Naive thymus-derived CD4-positive, alpha-beta T cell (primary cell): Measurements from ENCODE around the gene TM4SF18. TPM values are rescaled to one million over a fixed set of nuclear protein-coding genes. Genes with fewer than 3 reads are reported as not detected.
A peak's percentile ranks its signal among the peaks of the same experiment; 100 is the strongest.

Experiments
- ATAC-seq: fragments of 150-1000 bp; cut with Tn5 transposase; 2 replicates; pipeline ENCODE4 v1.10.0; 2021; ENCODE audit warnings: mild to moderate bottlenecking, moderate library complexity
- CTCF ChIA-PET: fragments of 350-600 bp; sonication (Branson Sonifier 250); formaldehyde crosslinking; loops from one replicate; lab custom pipeline; 2021; ENCODE audit warnings: antibody characterized with exemption; lab: Charles Lee
- POLR2A ChIA-PET: fragments of 350-600 bp; sonication (Branson Sonifier 250); formaldehyde crosslinking; loops from one replicate; lab custom pipeline; 2021; ENCODE audit warnings: antibody characterized with exemption, inconsistent platforms; lab: Charles Lee
- DNase-seq, 9 donors: peaks; one replicate each; pipeline versions ENCODE4 v3.0.0 to v3.0.0-alpha.2; 2020 to 2022; ENCODE audit warnings: mixed read lengths in 1 of 9
- H3K27ac ChIP-seq: one replicate; pipeline ENCODE4 v1.7.0; 2013; ENCODE audit warnings: mild to moderate bottlenecking, low read depth, low read length, moderate library complexity
- H3K27me3 ChIP-seq, 2 donors: one replicate each; pipeline ENCODE4 v1.7.0; 2013; ENCODE audit warnings: low read length in 2 of 2, mild to moderate bottlenecking in 2 of 2, moderate library complexity in 2 of 2; ENCODE audit not compliant: control insufficient read depth in 2 of 2, insufficient read depth in 2 of 2
- H3K36me3 ChIP-seq, 3 experiments: 1 replicate in 2 of 3; 2 replicates in 1 of 3; pipeline ENCODE4 v1.7.0; 2013; ENCODE audit warnings: low read length in 3 of 3, mild to moderate bottlenecking in 3 of 3, moderate library complexity in 1 of 3; ENCODE audit not compliant: insufficient read depth in 3 of 3, control insufficient read depth in 2 of 3
- H3K4me1 ChIP-seq, 2 donors: one replicate each; pipeline ENCODE4 v1.7.0; 2013; ENCODE audit warnings: low read length in 2 of 2, mild to moderate bottlenecking in 2 of 2, moderate library complexity in 1 of 2; ENCODE audit not compliant: control insufficient read depth in 2 of 2, insufficient read depth in 2 of 2
- H3K4me3 ChIP-seq: 2 replicates; pipeline ENCODE4 v1.7.0; 2013; ENCODE audit warnings: mild to moderate bottlenecking, low read length
- H3K9me3 ChIP-seq, 3 experiments: 1 replicate in 2 of 3; 2 replicates in 1 of 3; pipeline ENCODE4 v1.7.0; 2013; ENCODE audit warnings: low read length in 3 of 3; ENCODE audit not compliant: control insufficient read depth in 2 of 3
- H3K27ac Mint-ChIP-seq, 9 donors: one replicate each; pipeline ENCODE4 v1.8.0; 2020 to 2022; ENCODE audit warnings: mixed read lengths in 9 of 9, mild to moderate bottlenecking in 8 of 9, moderate library complexity in 5 of 9, inconsistent platforms in 2 of 9
- H3K27me3 Mint-ChIP-seq, 5 donors: one replicate each; pipeline ENCODE4 v1.8.0; 2021 to 2022; ENCODE audit warnings: mixed read lengths in 5 of 5, mild to moderate bottlenecking in 1 of 5
- H3K36me3 Mint-ChIP-seq, 5 donors: one replicate each; pipeline ENCODE4 v1.8.0; 2020 to 2022; ENCODE audit warnings: mixed read lengths in 5 of 5, mild to moderate bottlenecking in 3 of 5, inconsistent platforms in 1 of 5
- H3K4me1 Mint-ChIP-seq, 7 donors: one replicate each; pipeline ENCODE4 v1.8.0; 2020 to 2022; ENCODE audit warnings: mixed read lengths in 7 of 7, mild to moderate bottlenecking in 3 of 7, inconsistent platforms in 1 of 7
- H3K4me3 Mint-ChIP-seq, 10 donors: one replicate each; pipeline ENCODE4 v1.8.0; 2020 to 2022; ENCODE audit warnings: mild to moderate bottlenecking in 10 of 10, mixed read lengths in 10 of 10, moderate library complexity in 6 of 10, inconsistent platforms in 2 of 10
- H3K9me3 Mint-ChIP-seq, 11 donors: one replicate each; pipeline ENCODE4 v1.8.0; 2020 to 2022; ENCODE audit warnings: mixed read lengths in 11 of 11, mild to moderate bottlenecking in 4 of 11, inconsistent platforms in 1 of 11, moderate library complexity in 1 of 11
- intact Hi-C, 2 donors: fragments of 100-400 bp; cut with micrococcal nuclease; formaldehyde crosslinking; loops; one replicate each; pipeline ENCODE4 v1.15.1; 2023
- polyA plus RNA-seq, 2 donors: library from polyadenylated mRNA; unstranded; fragments of 300-500 nt; fragmentation: Illumina TruSeq; gene quantifications; one replicate each; pipeline ENCODE4 v1.2.3, GENCODE V29; 2021
- total RNA-seq, 6 experiments: library from RNA in 5 of 6; stranded (reverse) in 5 of 6; gene quantifications; 1 replicate in 5 of 6; 2 replicates in 1 of 6; pipeline ENCODE4 v1.2.3 and lab custom pipeline; 2021 to 2026

The TM4SF18 gene
- total and polyA plus RNA-seq, 7 experiments from 2014 or later = not detected

GRCh38 chr3:149291178-149291577, 42.3 kb downstream of the TM4SF18 start:
- no peaks in the 10 kb centered on the region for H3K36me3 ChIP-seq
- no peaks in the 10 kb centered on the region for H3K9me3 Mint-ChIP-seq
- no peaks in the 10 kb centered on the region for H3K36me3 Mint-ChIP-seq
- H3K4me3 Mint-ChIP-seq = no peak overlapping the region
- peaks cover 0 to 5% (median 0%) of the 10 kb centered on the region in 7 donors for H3K4me1 Mint-ChIP-seq
- H3K9me3 ChIP-seq = no peaks in the 10 kb centered on the region
- ChIA-PET CTCF (no interaction called here), POLR2A (no interaction called here)
- H3K4me3 ChIP-seq = no peak overlapping the region
- H3K27ac Mint-ChIP-seq = no peak overlapping the region
- no peak overlapping the region for H3K27ac ChIP-seq
- ATAC-seq (no peak), DNase-seq (no peak)
- no peaks in the 10 kb centered on the region for H3K27me3 Mint-ChIP-seq
- intact Hi-C loops = no loop called here
- H3K4me1 ChIP-seq = no peaks in the 10 kb centered on the region
- no peaks in the 10 kb centered on the region for H3K27me3 ChIP-seq

GRCh38 chr3:149288655-149289054, 44.8 kb downstream of the TM4SF18 start:
- H3K4me1 ChIP-seq = no peaks in the 10 kb centered on the region
- ChIA-PET CTCF (interaction anchor here (0.7 kb wide), 1 partner anchor 131 kb away, joined by 5 read pairs; no protein-coding TSS in a partner anchor), POLR2A (no interaction called here)
- H3K9me3 Mint-ChIP-seq = no peaks in the 10 kb centered on the region
- intact Hi-C loops = no loop called here
- no peaks in the 10 kb centered on the region for H3K36me3 ChIP-seq
- no peaks in the 10 kb centered on the region for H3K9me3 ChIP-seq
- H3K4me3 ChIP-seq = no peak overlapping the region
- no peaks in the 10 kb centered on the region for H3K4me1 Mint-ChIP-seq
- no peak overlapping the region for H3K27ac ChIP-seq
- H3K4me3 Mint-ChIP-seq = no peak overlapping the region
- H3K27me3 ChIP-seq = no peaks in the 10 kb centered on the region
- no peak overlapping the region for H3K27ac Mint-ChIP-seq
- ATAC-seq (no peak), DNase-seq (no peak)
- H3K36me3 Mint-ChIP-seq = no peaks in the 10 kb centered on the region
- H3K27me3 Mint-ChIP-seq = no peaks in the 10 kb centered on the region

GRCh38 chr3:149284034-149284433, 49.4 kb downstream of the TM4SF18 start:
- ATAC-seq (no peak), DNase-seq (no peak)
- no peaks in the 10 kb centered on the region for H3K27me3 ChIP-seq
- POLR2A ChIA-PET = no interaction called here
- Mint-ChIP-seq H3K27me3 (no peaks in the 10 kb centered on the region), H3K4me1 (no peaks in the 10 kb centered on the region), H3K9me3 (no peaks in the 10 kb centered on the region), H3K4me3 (no peak overlapping the region), H3K36me3 (no peaks in the 10 kb centered on the region), H3K27ac (no peak overlapping the region)
- no peak overlapping the region for H3K4me3 ChIP-seq
- no peaks in the 10 kb centered on the region for H3K4me1 ChIP-seq
- no peaks in the 10 kb centered on the region for H3K9me3 ChIP-seq
- CTCF ChIA-PET = no interaction called here
- H3K27ac ChIP-seq = no peak overlapping the region
- intact Hi-C loops = no loop called here
- no peaks in the 10 kb centered on the region for H3K36me3 ChIP-seq

- intact Hi-C loops = no loop called here
- H3K9me3 Mint-ChIP-seq = no peaks in the 10 kb centered on the region
- H3K27ac Mint-ChIP-seq = no peak overlapping the region
- peaks cover 0 to 4% (median 0%) of the 10 kb centered on the region in 7 donors for H3K4me1 Mint-ChIP-seq
- ChIA-PET POLR2A (no interaction called here), CTCF (no interaction called here)
- ATAC-seq (no peak), DNase-seq (no peak)
- H3K36me3 Mint-ChIP-seq = no peaks in the 10 kb centered on the region
- H3K4me3 Mint-ChIP-seq = no peak overlapping the region
- Histone ChIP-seq H3K4me3 (no peak overlapping the region), H3K9me3 (no peaks in the 10 kb centered on the region), H3K36me3 (no peaks in the 10 kb centered on the region), H3K27ac (no peak overlapping the region), H3K4me1 (no peaks in the 10 kb centered on the region), H3K27me3 (no peaks in the 10 kb centered on the region)
- no peaks in the 10 kb centered on the region for H3K27me3 Mint-ChIP-seq
Measured at GRCh38 chr3:149283401-149283800, 50.0 kb downstream of the TM4SF18 start.

GRCh38 chr3:149282836-149283235, 50.6 kb downstream of the TM4SF18 start:
- no peaks in the 10 kb centered on the region for H3K27me3 ChIP-seq
- DNase-seq (no peak), ATAC-seq (no peak)
- Mint-ChIP-seq H3K27ac (no peak overlapping the region), H3K27me3 (no peaks in the 10 kb centered on the region), H3K4me3 (no peak overlapping the region), H3K36me3 (no peaks in the 10 kb centered on the region), H3K4me1 (peaks cover 0 to 5% (median 1%) of the 10 kb centered on the region in 7 donors), H3K9me3 (no peaks in the 10 kb centered on the region)
- peaks cover 0 to 1% of the 10 kb centered on the region in 2 donors for H3K4me1 ChIP-seq
- ChIA-PET CTCF (no interaction called here), POLR2A (no interaction called here)
- no peak overlapping the region for H3K4me3 ChIP-seq
- no peak overlapping the region for H3K27ac ChIP-seq
- intact Hi-C loops = no loop called here
- H3K9me3 ChIP-seq = no peaks in the 10 kb centered on the region
- H3K36me3 ChIP-seq = no peaks in the 10 kb centered on the region

GRCh38 chr3:149282322-149282721, 51.1 kb downstream of the TM4SF18 start:
- no peak for DNase-seq
- H3K27me3 ChIP-seq = no peaks in the 10 kb centered on the region
- Mint-ChIP-seq H3K36me3 (no peaks in the 10 kb centered on the region), H3K4me3 (no peak overlapping the region), H3K27me3 (no peaks in the 10 kb centered on the region), H3K27ac (peak overlapping the region in 2 of 9 donors; percentile 10), H3K4me1 (peaks cover 5 to 10% (median 6%) of the 10 kb centered on the region in 7 donors), H3K9me3 (no peaks in the 10 kb centered on the region)
- no peaks in the 10 kb centered on the region for H3K9me3 ChIP-seq
- no peak overlapping the region for H3K27ac ChIP-seq
- CTCF ChIA-PET = no interaction called here
- no peak for ATAC-seq
- no peaks in the 10 kb centered on the region for H3K36me3 ChIP-seq
- H3K4me1 ChIP-seq = peaks cover 0 to 5% of the 10 kb centered on the region in 2 donors
- H3K4me3 ChIP-seq = no peak overlapping the region
- POLR2A ChIA-PET = no interaction called here
- intact Hi-C loops = no loop called here

- no peaks in the 10 kb centered on the region for H3K27me3 Mint-ChIP-seq
- intact Hi-C loops = no loop called here
- DNase-seq (no peak), ATAC-seq (no peak)
- no peaks in the 10 kb centered on the region for H3K27me3 ChIP-seq
- H3K36me3 Mint-ChIP-seq = no peaks in the 10 kb centered on the region
- no peak overlapping the region for H3K27ac Mint-ChIP-seq
- no peak overlapping the region for H3K4me3 Mint-ChIP-seq
- ChIA-PET POLR2A (no interaction called here), CTCF (interaction anchor here (3.4 kb wide), 1 partner anchor 161 kb away, joined by 19 read pairs; no protein-coding TSS in a partner anchor)
- no peaks in the 10 kb centered on the region for H3K9me3 ChIP-seq
- no peaks in the 10 kb centered on the region for H3K36me3 ChIP-seq
- no peaks in the 10 kb centered on the region for H3K9me3 Mint-ChIP-seq
- peaks cover 4 to 13% of the 10 kb centered on the region in 2 donors for H3K4me1 ChIP-seq
- no peak overlapping the region for H3K27ac ChIP-seq
- H3K4me1 Mint-ChIP-seq = peaks cover 6 to 17% (median 13%) of the 10 kb centered on the region in 7 donors
- H3K4me3 ChIP-seq = no peak overlapping the region
Measured at GRCh38 chr3:149280671-149281349, 52.6 kb downstream of the TM4SF18 start.
